Mesodermal cell (in vitro differentiated cells): ENCODE results near the gene TRIM32.

Source experiments
- H3K27ac ChIP-seq: 2 replicates; pipeline ENCODE4 v1.7.0; 2013; ENCODE audit warnings: mild to moderate bottlenecking, low read depth, low read length, moderate library complexity; ENCODE audit not compliant: severe bottlenecking
- H3K36me3 ChIP-seq: 2 replicates; pipeline ENCODE4 v1.7.1; 2013; ENCODE audit warnings: mild to moderate bottlenecking, low read length, moderate library complexity; ENCODE audit not compliant: control insufficient read depth, insufficient read depth
- H3K4me1 ChIP-seq: one replicate; pipeline ENCODE4 v1.7.1; 2013; ENCODE audit warnings: mild to moderate bottlenecking, low read length; ENCODE audit not compliant: insufficient read depth, control insufficient read depth, poor library complexity, severe bottlenecking
- H3K4me3 ChIP-seq: 2 replicates; pipeline ENCODE4 v1.7.0; 2013; ENCODE audit warnings: low read length, control low read depth, mild to moderate bottlenecking; ENCODE audit not compliant: insufficient read depth, poor library complexity, severe bottlenecking; ENCODE audit errors: extremely low read depth
- H3K9me3 ChIP-seq: 2 replicates; pipeline ENCODE4 v1.7.1; 2013; ENCODE audit warnings: mild to moderate bottlenecking, low read length, moderate library complexity; ENCODE audit not compliant: control insufficient read depth
- WGBS, 2 experiments: methylation state at CpG; one replicate each; pipeline ENCODE4 v1.1.5; 2013; ENCODE audit warnings: missing lambda C conversion rate in 2 of 2; ENCODE audit not compliant: insufficient coverage in 2 of 2; 5-methylcytosine and 5-hydroxymethylcytosine counted together

TRIM32 gene

GRCh38 chr9:116694785-116695291 lies 7.7 kb downstream of the TRIM32 start:
- Histone ChIP-seq H3K27ac (no peak overlapping the region), H3K4me3 (no peak overlapping the region), H3K36me3 (peaks cover 44% of the 10 kb centered on the region), H3K9me3 (no peaks in the 10 kb centered on the region), H3K4me1 (no peaks in the 10 kb centered on the region)
- 95 to 100% methylated on average over 1 to 2 of the region's 4 CpGs for whole genome bisulfite sequencing, 2 experiments

DNA sequence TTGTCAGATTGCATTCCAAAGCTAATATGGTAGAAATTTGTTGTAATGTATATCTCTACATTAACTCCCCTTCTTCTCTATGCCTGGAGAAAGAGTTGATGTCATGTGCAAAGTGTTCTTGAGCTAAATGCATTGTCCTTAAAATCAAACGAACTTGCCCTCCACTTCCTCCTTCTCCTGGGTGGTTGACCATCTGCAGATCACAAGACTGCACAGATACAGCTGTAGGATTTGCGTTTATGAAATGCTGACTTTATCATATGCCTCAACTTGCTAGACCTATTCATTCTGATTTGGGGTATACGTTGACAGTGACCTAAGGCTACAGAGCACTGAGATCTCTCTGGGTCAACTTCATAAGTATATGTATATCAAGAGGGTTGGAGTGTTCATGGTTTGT lies 8.3 kb downstream of the TRIM32 start:
- Histone ChIP-seq H3K27ac (no peak overlapping the region), H3K9me3 (no peaks in the 10 kb centered on the region), H3K36me3 (peaks cover 50% of the 10 kb centered on the region), H3K4me3 (no peak overlapping the region), H3K4me1 (no peaks in the 10 kb centered on the region)
- 50% methylated on average over 2 of the region's 3 CpGs; no CpG with 5 or more reads in 1 of the 2 experiments for WGBS, 2 experiments

- Histone ChIP-seq H3K9me3 (no peaks in the 10 kb centered on the region), H3K4me3 (no peak overlapping the region), H3K27ac (no peak overlapping the region), H3K4me1 (no peaks in the 10 kb centered on the region), H3K36me3 (peaks cover 59% of the 10 kb centered on the region)
- WGBS, 2 experiments: no CpG with 5 or more reads among the region's 1 CpG
These were observed 10.3 kb downstream of the TRIM32 start for GRCh38 chr9:116697362-116697761.

DNA sequence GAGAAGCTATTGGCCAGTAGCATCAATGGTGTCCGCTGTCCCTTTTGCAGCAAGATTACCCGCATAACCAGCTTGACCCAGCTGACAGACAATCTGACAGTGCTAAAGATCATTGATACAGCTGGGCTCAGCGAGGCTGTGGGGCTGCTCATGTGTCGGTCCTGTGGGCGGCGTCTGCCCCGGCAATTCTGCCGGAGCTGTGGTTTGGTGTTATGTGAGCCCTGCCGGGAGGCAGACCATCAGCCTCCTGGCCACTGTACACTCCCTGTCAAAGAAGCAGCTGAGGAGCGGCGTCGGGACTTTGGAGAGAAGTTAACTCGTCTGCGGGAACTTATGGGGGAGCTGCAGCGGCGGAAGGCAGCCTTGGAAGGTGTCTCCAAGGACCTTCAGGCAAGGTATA lies 10.8 kb downstream of the TRIM32 start:
- Histone ChIP-seq H3K27ac (no peak overlapping the region), H3K4me3 (no peak overlapping the region), H3K36me3 (peaks cover 59% of the 10 kb centered on the region), H3K4me1 (no peaks in the 10 kb centered on the region), H3K9me3 (no peaks in the 10 kb centered on the region)
- 95 to 96% methylated on average over 11 to 16 of the region's 16 CpGs for WGBS, 2 experiments

- WGBS, 2 experiments: 100% methylated on average over 1 of the region's 1 CpG; no CpG with 5 or more reads in 1 of the 2 experiments
- Histone ChIP-seq H3K4me3 (no peak overlapping the region), H3K27ac (no peak overlapping the region), H3K36me3 (peaks cover 45% of the 10 kb centered on the region), H3K4me1 (no peaks in the 10 kb centered on the region), H3K9me3 (no peaks in the 10 kb centered on the region)
These were observed 13.2 kb downstream of the TRIM32 start for GRCh38 chr9:116700279-116700678.

DNA sequence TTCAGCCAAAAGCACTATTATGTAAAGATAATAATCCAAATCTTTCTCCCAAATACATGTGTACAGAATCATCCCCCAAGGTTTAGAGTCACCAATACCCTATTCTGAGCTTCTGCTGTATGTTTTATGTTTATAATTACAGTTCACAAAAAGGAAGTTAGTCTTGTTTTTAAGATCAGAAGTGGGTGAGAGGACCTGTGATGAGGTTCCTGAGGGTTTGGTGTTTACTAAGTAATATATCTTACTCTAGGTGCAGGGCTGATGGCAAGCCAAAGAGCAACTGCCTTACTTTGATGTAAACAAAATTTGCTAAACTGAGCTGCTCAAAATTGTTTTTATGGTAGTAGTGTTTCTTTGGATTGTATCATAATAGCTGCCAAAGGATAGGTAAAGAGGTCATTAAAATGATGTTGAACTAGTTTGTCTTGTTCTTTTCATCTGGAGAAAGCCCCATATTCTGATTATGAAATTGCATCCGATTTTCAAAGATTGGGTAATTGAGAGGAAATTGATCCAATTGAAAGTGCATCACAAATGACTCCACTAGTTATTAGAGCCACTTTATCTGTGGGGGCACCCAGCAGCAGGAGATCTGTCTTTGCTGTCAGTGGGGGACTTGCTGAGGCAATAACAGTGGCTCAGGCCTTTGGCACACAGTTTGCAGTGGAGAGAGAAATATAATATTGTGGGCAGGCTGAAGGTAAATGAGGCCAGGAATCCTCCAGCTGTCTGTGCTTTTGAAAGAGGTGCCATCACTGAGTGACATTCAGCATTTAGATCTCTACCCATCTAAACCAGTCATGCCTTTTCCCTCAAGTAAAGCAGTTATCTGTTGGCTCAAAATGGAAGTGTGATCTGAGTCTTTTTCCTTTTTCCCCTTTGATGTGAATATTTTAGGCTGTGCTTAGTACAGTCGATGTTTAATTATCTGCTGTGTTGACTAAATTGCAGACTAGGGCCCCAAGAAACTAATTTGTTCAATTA lies 14.1 kb downstream of the TRIM32 start:
- WGBS, 2 experiments: 100% methylated on average over 1 of the region's 2 CpGs; no CpG with 5 or more reads in 1 of the 2 experiments
- Histone ChIP-seq H3K27ac (no peak overlapping the region), H3K9me3 (no peaks in the 10 kb centered on the region), H3K4me1 (no peaks in the 10 kb centered on the region), H3K4me3 (no peak overlapping the region), H3K36me3 (peaks cover 45% of the 10 kb centered on the region)

DNA sequence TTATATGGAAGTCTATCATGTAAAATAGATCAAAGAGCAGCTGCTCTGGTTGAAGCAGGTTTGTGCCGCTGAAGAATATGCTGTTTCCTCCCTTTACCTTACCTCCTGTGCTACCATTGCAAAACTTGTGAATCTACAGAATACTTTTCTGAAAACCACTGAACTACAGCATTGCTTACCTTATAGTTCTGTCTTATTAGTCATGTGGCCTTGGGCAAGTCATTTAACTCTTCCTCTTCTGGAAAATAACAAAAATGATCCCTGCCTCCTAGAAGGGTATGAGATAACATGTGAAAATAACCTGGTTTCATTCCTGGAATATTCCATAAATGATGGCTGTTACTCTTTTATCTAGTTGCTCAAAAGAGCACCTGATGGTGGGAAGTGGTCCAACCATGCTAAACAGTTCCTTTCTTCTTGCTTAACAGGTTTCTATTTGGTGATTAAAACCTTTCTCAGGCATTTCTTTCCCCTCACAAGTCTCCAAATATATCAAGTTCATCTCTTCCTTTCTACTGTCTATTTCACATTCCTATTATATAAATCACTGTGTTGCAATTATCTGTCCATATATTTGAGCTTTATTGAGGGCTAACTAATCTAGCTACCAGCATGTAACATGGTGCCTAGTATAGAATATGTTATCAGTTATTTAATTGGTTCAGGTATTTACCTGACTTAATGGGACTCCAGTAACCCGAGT lies 15.0 kb downstream of the TRIM32 start:
- no peak overlapping the region for H3K4me3 ChIP-seq
- H3K27ac ChIP-seq: no peak overlapping the region
- H3K36me3 ChIP-seq: peaks cover 41% of the 10 kb centered on the region
- WGBS, 2 experiments: 100% methylated on average over 1 of the region's 2 CpGs; no CpG with 5 or more reads in 1 of the 2 experiments
- no peaks in the 10 kb centered on the region for H3K4me1 ChIP-seq
- no peaks in the 10 kb centered on the region for H3K9me3 ChIP-seq

DNA sequence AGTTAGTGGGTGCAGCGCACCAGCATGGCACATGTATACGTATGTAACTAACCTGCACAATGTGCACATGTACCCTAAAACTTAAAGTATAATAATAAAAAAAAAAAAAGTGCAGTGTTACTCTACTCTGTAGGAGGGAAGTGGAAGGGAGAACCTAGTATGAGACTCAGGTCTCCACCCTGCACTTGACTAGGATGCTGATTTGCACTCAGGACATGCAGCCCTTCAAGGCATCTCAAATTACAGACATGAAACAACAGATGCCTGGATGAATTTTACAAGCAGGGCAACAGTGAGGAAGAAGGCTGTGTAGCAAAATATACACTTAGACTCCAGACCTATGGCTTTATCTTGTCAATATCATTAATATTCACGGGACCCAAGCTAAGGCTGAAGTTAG lies 16.5 kb downstream of the TRIM32 start:
- H3K4me3 ChIP-seq: no peak overlapping the region
- H3K36me3 ChIP-seq: peaks cover 26% of the 10 kb centered on the region
- H3K9me3 ChIP-seq: no peaks in the 10 kb centered on the region
- WGBS, 2 experiments: 100% methylated on average over 1 of the region's 3 CpGs; no CpG with 5 or more reads in 1 of the 2 experiments
- H3K4me1 ChIP-seq: no peaks in the 10 kb centered on the region
- no peak overlapping the region for H3K27ac ChIP-seq

- Histone ChIP-seq H3K36me3 (peaks cover 18% of the 10 kb centered on the region), H3K4me3 (no peak overlapping the region), H3K9me3 (no peaks in the 10 kb centered on the region), H3K4me1 (no peaks in the 10 kb centered on the region), H3K27ac (no peak overlapping the region)
These were observed 17.4 kb downstream of the TRIM32 start for GRCh38 chr9:116704470-116704869.

GRCh38 chr9:116705531-116705930 lies 18.4 kb downstream of the TRIM32 start:
- Histone ChIP-seq H3K4me3 (no peak overlapping the region), H3K27ac (no peak overlapping the region), H3K9me3 (no peaks in the 10 kb centered on the region), H3K4me1 (no peaks in the 10 kb centered on the region), H3K36me3 (peaks cover 7% of the 10 kb centered on the region)
- 85% methylated on average over 1 of the region's 1 CpG; no CpG with 5 or more reads in 1 of the 2 experiments for WGBS, 2 experiments
